ENCODE data around the gene EMILIN2. TPM values are rescaled to one million over a fixed set of nuclear protein-coding genes. Genes with fewer than 3 reads are reported as not detected.

The EMILIN2 gene
- total and polyA plus RNA-seq, 2 experiments from 2014 or later, result 10.6 to 16.8 TPM

DNA sequence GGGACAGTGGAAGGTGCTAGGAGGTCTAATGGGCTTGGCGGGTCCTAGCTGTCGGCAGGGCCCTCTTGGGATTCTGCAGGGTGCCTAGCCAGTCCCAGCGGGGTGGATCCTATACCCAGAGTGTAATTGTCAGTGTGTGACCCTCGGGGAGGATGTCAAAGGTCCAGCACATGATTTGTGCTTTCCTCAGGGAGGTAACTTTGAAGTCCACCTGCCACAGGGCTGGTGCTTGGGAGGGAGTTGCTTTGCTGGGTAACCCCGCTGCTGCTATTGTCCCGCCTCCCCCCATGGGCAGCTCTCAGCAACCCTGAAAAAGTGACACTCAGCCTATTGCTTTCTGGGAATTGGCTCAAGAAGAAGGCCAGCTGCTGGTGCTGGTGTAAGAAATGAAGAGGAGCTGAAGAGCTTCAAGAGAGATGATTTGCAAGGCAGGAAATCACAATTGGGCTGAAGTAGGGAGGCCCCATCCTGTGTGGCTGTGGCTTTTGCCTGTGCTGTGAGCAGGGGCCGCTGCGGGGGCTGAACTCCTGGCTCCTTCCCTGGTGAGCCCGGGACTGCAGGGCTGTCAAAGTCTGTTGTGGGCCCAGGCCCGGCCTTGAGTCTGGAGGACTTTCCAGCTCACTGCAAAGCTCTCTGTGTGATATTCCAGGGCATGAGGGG lies 36.4 kb downstream of the EMILIN2 start:
- TF ChIP-seq EZH2phosphoT487 (IDR thresholded peaks at IDR 0.05; ENCODE audit: low read depth, severe bottlenecking, unreplicated experiment), result no peak
- TF ChIP-seq, protein P1, sequence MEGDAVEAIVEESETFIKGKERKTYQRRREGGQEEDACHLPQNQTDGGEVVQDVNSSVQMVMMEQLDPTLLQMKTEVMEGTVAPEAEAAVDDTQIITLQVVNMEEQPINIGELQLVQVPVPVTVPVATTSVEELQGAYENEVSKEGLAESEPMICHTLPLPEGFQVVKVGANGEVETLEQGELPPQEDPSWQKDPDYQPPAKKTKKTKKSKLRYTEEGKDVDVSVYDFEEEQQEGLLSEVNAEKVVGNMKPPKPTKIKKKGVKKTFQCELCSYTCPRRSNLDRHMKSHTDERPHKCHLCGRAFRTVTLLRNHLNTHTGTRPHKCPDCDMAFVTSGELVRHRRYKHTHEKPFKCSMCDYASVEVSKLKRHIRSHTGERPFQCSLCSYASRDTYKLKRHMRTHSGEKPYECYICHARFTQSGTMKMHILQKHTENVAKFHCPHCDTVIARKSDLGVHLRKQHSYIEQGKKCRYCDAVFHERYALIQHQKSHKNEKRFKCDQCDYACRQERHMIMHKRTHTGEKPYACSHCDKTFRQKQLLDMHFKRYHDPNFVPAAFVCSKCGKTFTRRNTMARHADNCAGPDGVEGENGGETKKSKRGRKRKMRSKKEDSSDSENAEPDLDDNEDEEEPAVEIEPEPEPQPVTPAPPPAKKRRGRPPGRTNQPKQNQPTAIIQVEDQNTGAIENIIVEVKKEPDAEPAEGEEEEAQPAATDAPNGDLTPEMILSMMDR (IDR thresholded peaks at IDR 0.05; ENCODE audit: poor library complexity), result no peak
- TF ChIP-seq EZH2 (IDR thresholded peaks at IDR 0.05; ENCODE audit: borderline replicate concordance), result no peak
- Histone ChIP-seq H2AFZ (no peak overlapping the region), H3K79me2 (no peaks in the 10 kb centered on the region)

GRCh38 chr18:2884706-2885285 lies 38.0 kb downstream of the EMILIN2 start:
- no peaks in the 10 kb centered on the region for H4K20me1 ChIP-seq (ENCODE audit: insufficient read depth, poor library complexity, severe bottlenecking)
- 96% methylated on average over 13 of the region's 13 CpGs for WGBS (ENCODE audit: low lambda C conversion rate, missing lambda C conversion rate)
- TF ChIP-seq EZH2 (IDR thresholded peaks at IDR 0.05; ENCODE audit: borderline replicate concordance), result no peak
- TF ChIP-seq, protein P1 (IDR thresholded peaks at IDR 0.05; ENCODE audit: poor library complexity), result no peak
- no peak for TF ChIP-seq EZH2phosphoT487 (IDR thresholded peaks at IDR 0.05; ENCODE audit: low read depth, severe bottlenecking, unreplicated experiment)

More for the DNA sequence above, 36.4 kb downstream of the EMILIN2 start:
- H3K27me3 ChIP-seq, result no peaks in the 10 kb centered on the region
- no peaks in the 10 kb centered on the region for H3K4me1 ChIP-seq (ENCODE audit: insufficient read depth)
- H3K9me3 ChIP-seq (ENCODE audit: low read depth), result no peaks in the 10 kb centered on the region
- DNase-seq (ENCODE audit: low spot score), result no peak
- no peaks in the 10 kb centered on the region for H3K36me3 ChIP-seq (replicated peaks; ENCODE audit: insufficient read depth, low read depth)
- no peak overlapping the region for H3K27ac ChIP-seq
- H3K9me2 ChIP-seq (replicated peaks; ENCODE audit: insufficient read depth), result no peaks in the 10 kb centered on the region
- H3K4me2 ChIP-seq, result no peak overlapping the region
- H3K4me3 ChIP-seq, result no peak overlapping the region
- WGBS (ENCODE audit: low lambda C conversion rate, missing lambda C conversion rate), result 86% methylated on average over 10 of the region's 10 CpGs
- H4K20me1 ChIP-seq (ENCODE audit: insufficient read depth, poor library complexity, severe bottlenecking), result no peaks in the 10 kb centered on the region

GRCh38 chr18:2887470-2887869 lies 40.7 kb downstream of the EMILIN2 start:
- WGBS (ENCODE audit: low lambda C conversion rate, missing lambda C conversion rate), result 68% methylated on average over 4 of the region's 4 CpGs

More at GRCh38 chr18:2884706-2885285, 38.0 kb downstream of the EMILIN2 start:
- Histone ChIP-seq H3K27me3 (no peaks in the 10 kb centered on the region), H3K4me2 (no peak overlapping the region), H3K27ac (no peak overlapping the region), H2AFZ (no peak overlapping the region), H3K9me3 (ENCODE audit: low read depth) (no peaks in the 10 kb centered on the region), H3K4me3 (no peak overlapping the region), H3K79me2 (no peaks in the 10 kb centered on the region), H3K9me2 (replicated peaks; ENCODE audit: insufficient read depth) (no peaks in the 10 kb centered on the region), H3K36me3 (replicated peaks; ENCODE audit: insufficient read depth, low read depth) (no peaks in the 10 kb centered on the region), H3K4me1 (ENCODE audit: insufficient read depth) (no peaks in the 10 kb centered on the region)
- no peak for DNase-seq (ENCODE audit: low spot score)

More at GRCh38 chr18:2887470-2887869, 40.7 kb downstream of the EMILIN2 start:
- Histone ChIP-seq H3K4me1 (ENCODE audit: insufficient read depth) (no peaks in the 10 kb centered on the region), H3K27me3 (no peaks in the 10 kb centered on the region), H3K9me2 (replicated peaks; ENCODE audit: insufficient read depth) (no peaks in the 10 kb centered on the region), H3K4me3 (no peak overlapping the region), H3K9me3 (ENCODE audit: low read depth) (no peaks in the 10 kb centered on the region), H3K4me2 (no peak overlapping the region), H3K36me3 (replicated peaks; ENCODE audit: insufficient read depth, low read depth) (no peaks in the 10 kb centered on the region), H3K79me2 (no peaks in the 10 kb centered on the region), H2AFZ (no peak overlapping the region), H4K20me1 (ENCODE audit: insufficient read depth, poor library complexity, severe bottlenecking) (no peaks in the 10 kb centered on the region), H3K27ac (no peak overlapping the region)
- DNase-seq (ENCODE audit: low spot score), result no peak
- TF ChIP-seq EZH2phosphoT487 (IDR thresholded peaks at IDR 0.05; ENCODE audit: low read depth, severe bottlenecking, unreplicated experiment), result no peak
- TF ChIP-seq, protein P1 (IDR thresholded peaks at IDR 0.05; ENCODE audit: poor library complexity), result no peak
